Suprapubic skin (tissue), 4 donors: ENCODE results near the gene PPM1N. TPM values are rescaled to one million over a fixed set of nuclear protein-coding genes. Genes with fewer than 3 reads are reported as not detected.
A peak's percentile ranks its signal among the peaks of the same experiment; 100 is the strongest.

Source experiments
- DNase-seq, 2 donors: peaks; one replicate each; pipeline ENCODE4 v3.0.0-alpha.2; 2019; ENCODE audit warnings: low spot score in 2 of 2
- H3K27ac ChIP-seq: fragments of 200-600 bp; sonication (generic); one replicate; pipeline ENCODE4 v1.5.1; 2019
- H3K27me3 ChIP-seq: fragments of 200-600 bp; sonication (generic); one replicate; pipeline ENCODE4 v1.5.1; 2019
- H3K36me3 ChIP-seq: fragments of 200-600 bp; sonication (generic); one replicate; pipeline ENCODE4 v1.5.1; 2019
- H3K4me1 ChIP-seq: fragments of 200-600 bp; sonication (generic); one replicate; pipeline ENCODE4 v1.5.1; 2019
- H3K4me3 ChIP-seq: fragments of 200-600 bp; sonication (generic); one replicate; pipeline ENCODE4 v1.5.1; 2019; ENCODE audit warnings: mild to moderate bottlenecking
- H3K9me3 ChIP-seq: fragments of 200-600 bp; sonication (generic); one replicate; pipeline ENCODE4 v1.5.1; 2019
- EP300 ChIP-seq: sonication (generic); formaldehyde crosslinking; IDR thresholded peaks from one replicate; pipeline ENCODE4 v1.6.1; 2017; ENCODE audit warnings: antibody characterized with exemption
- POLR2A ChIP-seq, 2 donors: fragments of 450-650 bp; IDR thresholded peaks; one replicate each; pipeline ENCODE4 v1.6.1; 2017; ENCODE audit warnings: antibody characterized with exemption in 2 of 2, mild to moderate bottlenecking in 2 of 2, moderate library complexity in 2 of 2
- POLR2AphosphoS5 ChIP-seq, 3 donors: sonication (generic); formaldehyde crosslinking; IDR thresholded peaks; one replicate each; pipeline ENCODE4 v1.6.1; 2017; ENCODE audit warnings: antibody characterized with exemption in 3 of 3
- WGBS: methylation state at CpG from one replicate; pipeline ENCODE4 v1.1.5; 2018; 5-methylcytosine and 5-hydroxymethylcytosine counted together
- total RNA-seq, 4 donors: library from RNA; depleted of rRNA; stranded (reverse); fragments of >200 nt; gene quantifications; one replicate each; pipeline ENCODE4 v1.1.0, GENCODE V29; 2016
- TF ChIP-seq, protein P1 (sequence below), 2 donors: fragments of 200-600 bp in 1 of 2; fragments of 450-650 bp in 1 of 2; sonication (generic) in 1 of 2; IDR thresholded peaks; one replicate each; pipeline ENCODE4 v1.5.1; 2016 to 2019; ENCODE audit warnings: antibody characterized with exemption in 2 of 2, mild to moderate bottlenecking in 1 of 2, moderate library complexity in 1 of 2

PPM1N gene
- total RNA-seq, 4 donors from 2014 or later = 2.9 to 6.3 (median 5.6) TPM

DNA sequence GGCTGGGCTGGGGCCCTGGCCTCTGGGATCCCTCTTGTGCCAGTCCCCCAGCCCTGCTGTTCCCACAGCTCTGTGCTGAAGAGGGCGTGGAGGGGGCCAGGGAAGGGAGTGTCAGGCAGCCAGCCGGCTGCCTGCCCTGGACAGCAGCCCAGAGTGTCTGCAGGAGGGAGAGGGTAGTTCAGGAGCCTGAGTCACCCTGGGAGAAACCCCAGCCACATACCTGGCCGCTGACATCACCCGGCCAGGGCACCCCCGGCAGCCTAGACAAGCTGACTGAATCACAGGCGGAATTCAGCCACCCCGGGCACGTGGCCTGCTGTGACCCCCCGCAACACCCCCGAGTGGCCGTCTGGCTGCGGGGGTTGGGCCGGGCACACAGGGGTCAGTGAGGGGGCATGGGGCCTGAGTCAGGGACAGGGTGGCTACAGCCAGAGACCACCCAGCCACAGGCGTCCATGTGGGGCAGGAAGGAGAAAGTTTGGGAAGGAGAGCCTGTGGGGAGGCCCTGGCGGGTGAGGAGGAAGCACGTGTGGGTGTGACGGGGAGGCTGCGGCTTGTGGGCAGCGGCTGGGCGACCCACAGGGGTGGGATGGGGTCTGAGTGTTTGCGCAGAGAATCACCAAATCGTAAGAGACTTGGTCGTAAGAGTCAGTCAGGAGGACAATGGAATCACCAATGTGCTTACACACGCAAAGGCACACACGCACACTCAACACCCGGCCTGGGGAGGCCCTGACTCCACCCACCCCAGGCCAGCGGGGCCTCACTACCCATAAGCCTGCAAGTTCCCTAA lies 42.3 kb upstream of the PPM1N start:
- 12% methylated on average over 18 of the region's 27 CpGs for WGBS
- DNase-seq = peak; percentile 94 to 97

DNA sequence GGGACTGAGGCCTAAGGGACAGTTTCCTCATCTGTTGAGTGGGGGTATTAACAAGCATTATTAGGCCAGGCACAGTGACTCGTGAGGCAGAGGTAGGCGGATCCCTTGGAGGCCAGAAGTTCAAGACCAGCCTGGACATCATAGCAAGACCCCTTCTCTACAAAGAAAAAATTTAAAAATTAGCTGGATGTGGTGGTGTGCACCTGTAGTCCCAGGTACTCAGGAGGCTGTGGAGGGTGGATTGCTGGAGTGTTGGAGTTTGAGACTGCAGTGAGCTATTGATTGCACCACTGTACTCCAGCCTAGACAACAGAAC lies 41.8 kb upstream of the PPM1N start:
- Histone ChIP-seq H3K9me3 (no peaks in the 10 kb centered on the region), H3K27me3 (no peaks in the 10 kb centered on the region), H3K4me3 (no peak overlapping the region), H3K36me3 (no peaks in the 10 kb centered on the region), H3K4me1 (peaks cover 33% of the 10 kb centered on the region), H3K27ac (peak overlapping the region; percentile 85)
- no peak for TF ChIP-seq EP300
- TF ChIP-seq POLR2AphosphoS5 (IDR thresholded peaks at IDR 0.05) = no peak
- TF ChIP-seq POLR2A (IDR thresholded peaks at IDR 0.05) = no peak
- TF ChIP-seq, protein P1, sequence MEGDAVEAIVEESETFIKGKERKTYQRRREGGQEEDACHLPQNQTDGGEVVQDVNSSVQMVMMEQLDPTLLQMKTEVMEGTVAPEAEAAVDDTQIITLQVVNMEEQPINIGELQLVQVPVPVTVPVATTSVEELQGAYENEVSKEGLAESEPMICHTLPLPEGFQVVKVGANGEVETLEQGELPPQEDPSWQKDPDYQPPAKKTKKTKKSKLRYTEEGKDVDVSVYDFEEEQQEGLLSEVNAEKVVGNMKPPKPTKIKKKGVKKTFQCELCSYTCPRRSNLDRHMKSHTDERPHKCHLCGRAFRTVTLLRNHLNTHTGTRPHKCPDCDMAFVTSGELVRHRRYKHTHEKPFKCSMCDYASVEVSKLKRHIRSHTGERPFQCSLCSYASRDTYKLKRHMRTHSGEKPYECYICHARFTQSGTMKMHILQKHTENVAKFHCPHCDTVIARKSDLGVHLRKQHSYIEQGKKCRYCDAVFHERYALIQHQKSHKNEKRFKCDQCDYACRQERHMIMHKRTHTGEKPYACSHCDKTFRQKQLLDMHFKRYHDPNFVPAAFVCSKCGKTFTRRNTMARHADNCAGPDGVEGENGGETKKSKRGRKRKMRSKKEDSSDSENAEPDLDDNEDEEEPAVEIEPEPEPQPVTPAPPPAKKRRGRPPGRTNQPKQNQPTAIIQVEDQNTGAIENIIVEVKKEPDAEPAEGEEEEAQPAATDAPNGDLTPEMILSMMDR (IDR thresholded peaks at IDR 0.05) = no peak
- WGBS = 55% methylated on average over 2 of the region's 2 CpGs
- DNase-seq = no peak

More for the DNA sequence above, 42.3 kb upstream of the PPM1N start:
- TF ChIP-seq POLR2AphosphoS5 (IDR thresholded peaks at IDR 0.05) (peak; percentile 70 to 92 (median 73)), POLR2A (IDR thresholded peaks at IDR 0.05) (no peak)
- H3K36me3 ChIP-seq = no peaks in the 10 kb centered on the region
- peaks cover 37% of the 10 kb centered on the region for H3K4me1 ChIP-seq
- no peaks in the 10 kb centered on the region for H3K9me3 ChIP-seq
- peak overlapping the region; percentile 85 for H3K27ac ChIP-seq
- peak overlapping the region; percentile 24 for H3K4me3 ChIP-seq
- H3K27me3 ChIP-seq = no peaks in the 10 kb centered on the region

DNA sequence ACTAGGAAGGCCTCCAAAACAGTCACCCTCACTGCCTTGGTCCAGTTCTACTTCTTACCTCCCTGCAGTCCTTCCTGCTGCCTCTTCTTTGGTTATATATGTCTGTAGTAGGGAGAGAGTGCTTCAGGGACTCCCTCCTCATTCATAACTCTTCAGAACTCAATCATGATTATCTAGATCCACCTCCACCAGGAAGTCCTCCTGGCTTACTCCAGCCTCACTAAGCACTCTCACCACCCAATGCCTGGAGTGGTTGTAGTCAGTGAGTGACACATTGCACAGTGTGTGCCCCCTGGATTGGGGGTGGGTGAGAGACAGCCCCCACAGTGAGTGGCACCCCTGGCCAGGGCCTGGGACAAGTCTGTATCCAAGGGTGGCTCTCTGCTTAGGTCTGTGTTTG lies 40.5 kb upstream of the PPM1N start:
- Histone ChIP-seq H3K27me3 (no peaks in the 10 kb centered on the region), H3K27ac (no peak overlapping the region), H3K9me3 (no peaks in the 10 kb centered on the region), H3K36me3 (no peaks in the 10 kb centered on the region), H3K4me1 (peaks cover 26% of the 10 kb centered on the region), H3K4me3 (no peak overlapping the region)
- DNase-seq = no peak
- no peak for TF ChIP-seq POLR2AphosphoS5 (IDR thresholded peaks at IDR 0.05)
- no peak for TF ChIP-seq EP300
- TF ChIP-seq POLR2A (IDR thresholded peaks at IDR 0.05) = no peak
- TF ChIP-seq, protein P1 (IDR thresholded peaks at IDR 0.05) = no peak

DNA sequence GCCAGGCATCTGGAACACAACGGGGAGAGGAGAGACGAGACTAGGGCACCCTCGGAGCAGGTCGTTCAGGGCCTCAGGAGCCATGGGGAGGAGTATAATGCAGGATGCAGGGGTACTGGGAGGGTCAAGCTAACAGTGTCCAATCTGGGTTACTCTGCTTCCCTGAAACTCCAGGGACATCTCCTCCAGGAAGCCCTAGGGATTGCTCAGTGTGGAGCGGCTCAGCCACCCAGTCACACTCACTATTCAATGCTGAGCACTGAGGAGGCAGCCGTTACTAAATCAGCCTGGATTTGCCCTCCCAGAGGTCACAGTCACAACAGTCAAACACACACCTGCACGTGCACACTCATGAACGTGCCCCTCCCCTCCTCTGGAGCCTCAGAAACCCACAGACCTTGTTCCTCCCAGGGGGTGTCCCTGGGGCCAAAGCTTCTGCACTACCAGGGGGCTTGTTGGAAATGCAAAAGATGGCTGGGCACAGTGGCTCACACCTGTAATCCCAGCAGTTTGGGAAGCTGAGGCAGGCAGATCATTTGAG lies 37.4 kb upstream of the PPM1N start:
- Histone ChIP-seq H3K4me3 (no peak overlapping the region), H3K27ac (no peak overlapping the region), H3K4me1 (peaks cover 8% of the 10 kb centered on the region), H3K27me3 (no peaks in the 10 kb centered on the region), H3K9me3 (no peaks in the 10 kb centered on the region), H3K36me3 (no peaks in the 10 kb centered on the region)
- 53% methylated on average over 6 of the region's 8 CpGs for WGBS
- no peak for DNase-seq
- TF ChIP-seq EP300 = no peak
- TF ChIP-seq, protein P1 (IDR thresholded peaks at IDR 0.05) = no peak
- TF ChIP-seq POLR2A (IDR thresholded peaks at IDR 0.05) = no peak
- TF ChIP-seq POLR2AphosphoS5 (IDR thresholded peaks at IDR 0.05) = no peak

DNA sequence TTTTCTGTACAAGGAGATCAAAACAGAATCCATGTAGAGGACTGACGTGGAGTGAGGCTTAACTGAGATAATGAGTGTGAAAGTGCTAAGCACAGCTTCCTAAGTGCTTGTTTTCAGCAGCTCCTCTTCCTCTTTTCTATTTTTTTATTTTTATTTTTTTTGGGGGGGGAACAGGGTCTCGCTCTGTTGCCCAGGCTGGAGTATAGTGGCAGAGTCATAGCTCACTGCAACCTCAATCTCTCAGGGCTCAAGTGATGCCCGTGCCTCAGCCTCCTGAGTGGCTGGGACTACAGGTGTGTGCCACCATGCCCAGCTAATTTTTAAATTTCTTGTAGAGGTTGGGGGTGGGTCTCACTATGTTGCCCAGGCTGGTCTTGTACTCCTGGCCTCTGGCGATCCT lies 36.1 kb upstream of the PPM1N start:
- no peaks in the 10 kb centered on the region for H3K27me3 ChIP-seq
- peaks cover 5% of the 10 kb centered on the region for H3K4me1 ChIP-seq
- no peak overlapping the region for H3K27ac ChIP-seq
- no peaks in the 10 kb centered on the region for H3K36me3 ChIP-seq
- H3K4me3 ChIP-seq = no peak overlapping the region
- DNase-seq = no peak
- no peaks in the 10 kb centered on the region for H3K9me3 ChIP-seq
- WGBS = 83% methylated on average over 4 of the region's 4 CpGs
- no peak for TF ChIP-seq POLR2A (IDR thresholded peaks at IDR 0.05)
- TF ChIP-seq, protein P1 (IDR thresholded peaks at IDR 0.05) = no peak
- no peak for TF ChIP-seq EP300
- no peak for TF ChIP-seq POLR2AphosphoS5 (IDR thresholded peaks at IDR 0.05)
